RWPE2 (cell line): ENCODE data around the gene RHO.
"Not testable (repeated sequence)": the region's sequence is repeated elsewhere in the genome, so short reads cannot be mapped to it uniquely, and the experiment has no call there.

ENCODE experiments used
- ATAC-seq: fragments of 200-7000 bp; cut with Tn5 transposase; 3 replicates; pipeline ENCODE4 v1.9.1; 2021; ENCODE audit warnings: low read depth
- DNase-seq: peaks from one replicate; pipeline ENCODE4 v3.0.0-alpha.2; 2020; ENCODE audit warnings: low spot score
- H3K27ac ChIP-seq: fragments of 450-650 bp; 2 replicates; pipeline ENCODE4 v1.5.1; 2017; ENCODE audit warnings: mild to moderate bottlenecking; ENCODE audit not compliant: poor library complexity, severe bottlenecking
- H3K27me3 ChIP-seq: fragments of 250-450 bp; sonication (Bioruptor Pico); 2 replicates; pipeline ENCODE4 v1.5.1; 2021; ENCODE audit warnings: mild to moderate bottlenecking, moderate library complexity; ENCODE audit not compliant: insufficient read depth, poor library complexity, severe bottlenecking
- H3K36me3 ChIP-seq: fragments of 250-450 bp; sonication (Bioruptor Pico); 2 replicates; pipeline ENCODE4 v1.5.1; 2020; ENCODE audit warnings: low read depth, mild to moderate bottlenecking, moderate library complexity
- H3K4me1 ChIP-seq: fragments of 250-450 bp; sonication (Bioruptor Pico); 2 replicates; pipeline ENCODE4 v1.5.1; 2021; ENCODE audit warnings: mild to moderate bottlenecking, moderate library complexity; ENCODE audit not compliant: insufficient read depth, poor library complexity, severe bottlenecking
- H3K4me3 ChIP-seq: fragments of 250-450 bp; sonication (Bioruptor Pico); 2 replicates; pipeline ENCODE4 v1.5.1; 2021; ENCODE audit warnings: mild to moderate bottlenecking, moderate library complexity; ENCODE audit not compliant: severe bottlenecking
- H3K9me3 ChIP-seq: fragments of 250-450 bp; sonication (Bioruptor Pico); 2 replicates; pipeline ENCODE4 v1.5.1; 2021; ENCODE audit warnings: mild to moderate bottlenecking, moderate library complexity; ENCODE audit not compliant: severe bottlenecking
- TF ChIP-seq, protein P1 (sequence below): fragments of 450-650 bp; IDR thresholded peaks from one replicate; pipeline ENCODE4 v1.5.1; 2017; ENCODE audit warnings: mild to moderate bottlenecking, moderate library complexity; ENCODE audit not compliant: poor library complexity, severe bottlenecking

Gene RHO

GRCh38 chr3:129543156-129543790 lies 14.8 kb downstream of the RHO start, which contains the start of gene H1-8:
Gene H1-8 (plus strand): TSS chr3:129543175. CDS start chr3:129543219, 44 bp downstream.
- ATAC-seq, result no peak
- no peak for DNase-seq
- Histone ChIP-seq H3K4me1 (no peaks in the 10 kb centered on the region), H3K27me3 (no peaks in the 10 kb centered on the region), H3K27ac (no peak within 1 kb of the TSS), H3K36me3 (no peaks in the 10 kb centered on the region), H3K4me3 (no peak within 1 kb of the TSS), H3K9me3 (no peaks in the 10 kb centered on the region)
- TF ChIP-seq, protein P1, sequence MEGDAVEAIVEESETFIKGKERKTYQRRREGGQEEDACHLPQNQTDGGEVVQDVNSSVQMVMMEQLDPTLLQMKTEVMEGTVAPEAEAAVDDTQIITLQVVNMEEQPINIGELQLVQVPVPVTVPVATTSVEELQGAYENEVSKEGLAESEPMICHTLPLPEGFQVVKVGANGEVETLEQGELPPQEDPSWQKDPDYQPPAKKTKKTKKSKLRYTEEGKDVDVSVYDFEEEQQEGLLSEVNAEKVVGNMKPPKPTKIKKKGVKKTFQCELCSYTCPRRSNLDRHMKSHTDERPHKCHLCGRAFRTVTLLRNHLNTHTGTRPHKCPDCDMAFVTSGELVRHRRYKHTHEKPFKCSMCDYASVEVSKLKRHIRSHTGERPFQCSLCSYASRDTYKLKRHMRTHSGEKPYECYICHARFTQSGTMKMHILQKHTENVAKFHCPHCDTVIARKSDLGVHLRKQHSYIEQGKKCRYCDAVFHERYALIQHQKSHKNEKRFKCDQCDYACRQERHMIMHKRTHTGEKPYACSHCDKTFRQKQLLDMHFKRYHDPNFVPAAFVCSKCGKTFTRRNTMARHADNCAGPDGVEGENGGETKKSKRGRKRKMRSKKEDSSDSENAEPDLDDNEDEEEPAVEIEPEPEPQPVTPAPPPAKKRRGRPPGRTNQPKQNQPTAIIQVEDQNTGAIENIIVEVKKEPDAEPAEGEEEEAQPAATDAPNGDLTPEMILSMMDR, result no peak

GRCh38 chr3:129543999-129544398 lies 15.6 kb downstream of the RHO start:
- no peak for ATAC-seq
- TF ChIP-seq, protein P1, result no peak
- H3K4me3 ChIP-seq, result no peak overlapping the region

DNA sequence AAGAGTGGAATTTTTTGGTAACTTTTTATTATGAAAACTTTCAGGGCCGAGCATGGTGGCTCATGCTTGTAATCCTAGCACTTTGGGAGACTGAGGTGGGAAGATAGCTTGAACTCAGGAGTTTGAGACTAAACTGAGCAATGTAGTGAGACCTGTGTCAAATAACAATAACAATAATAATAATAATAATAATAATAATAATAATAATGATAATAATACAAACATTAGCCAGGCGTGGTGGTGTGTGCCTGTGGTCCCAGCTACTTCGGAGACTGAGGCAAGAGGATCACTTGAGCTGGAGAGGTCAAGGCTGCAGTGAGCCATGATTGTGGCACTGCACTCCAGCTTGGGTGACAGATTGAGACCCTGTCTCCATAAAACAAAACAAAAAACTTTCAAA lies 17.5 kb downstream of the RHO start:
- not testable (repeated sequence) for ATAC-seq, DNase-seq, H3K4me3 ChIP-seq, H3K27me3 ChIP-seq, H3K4me1 ChIP-seq, H3K27ac ChIP-seq, H3K9me3 ChIP-seq, H3K36me3 ChIP-seq

More at GRCh38 chr3:129543999-129544398, 15.6 kb downstream of the RHO start:
- no peaks in the 10 kb centered on the region for H3K9me3 ChIP-seq
- H3K27ac ChIP-seq, result no peak overlapping the region
- DNase-seq, result no peak
- no peaks in the 10 kb centered on the region for H3K27me3 ChIP-seq
- no peaks in the 10 kb centered on the region for H3K36me3 ChIP-seq
- no peaks in the 10 kb centered on the region for H3K4me1 ChIP-seq

GRCh38 chr3:129547241-129547640 lies 18.8 kb downstream of the RHO start:
- no peak overlapping the region for H3K4me3 ChIP-seq
- DNase-seq (no peak), ATAC-seq (no peak)
- TF ChIP-seq, protein P1, result no peak
- no peaks in the 10 kb centered on the region for H3K27me3 ChIP-seq
- H3K36me3 ChIP-seq, result no peaks in the 10 kb centered on the region
- H3K9me3 ChIP-seq, result no peaks in the 10 kb centered on the region
- H3K4me1 ChIP-seq, result no peaks in the 10 kb centered on the region
- H3K27ac ChIP-seq, result no peak overlapping the region

DNA sequence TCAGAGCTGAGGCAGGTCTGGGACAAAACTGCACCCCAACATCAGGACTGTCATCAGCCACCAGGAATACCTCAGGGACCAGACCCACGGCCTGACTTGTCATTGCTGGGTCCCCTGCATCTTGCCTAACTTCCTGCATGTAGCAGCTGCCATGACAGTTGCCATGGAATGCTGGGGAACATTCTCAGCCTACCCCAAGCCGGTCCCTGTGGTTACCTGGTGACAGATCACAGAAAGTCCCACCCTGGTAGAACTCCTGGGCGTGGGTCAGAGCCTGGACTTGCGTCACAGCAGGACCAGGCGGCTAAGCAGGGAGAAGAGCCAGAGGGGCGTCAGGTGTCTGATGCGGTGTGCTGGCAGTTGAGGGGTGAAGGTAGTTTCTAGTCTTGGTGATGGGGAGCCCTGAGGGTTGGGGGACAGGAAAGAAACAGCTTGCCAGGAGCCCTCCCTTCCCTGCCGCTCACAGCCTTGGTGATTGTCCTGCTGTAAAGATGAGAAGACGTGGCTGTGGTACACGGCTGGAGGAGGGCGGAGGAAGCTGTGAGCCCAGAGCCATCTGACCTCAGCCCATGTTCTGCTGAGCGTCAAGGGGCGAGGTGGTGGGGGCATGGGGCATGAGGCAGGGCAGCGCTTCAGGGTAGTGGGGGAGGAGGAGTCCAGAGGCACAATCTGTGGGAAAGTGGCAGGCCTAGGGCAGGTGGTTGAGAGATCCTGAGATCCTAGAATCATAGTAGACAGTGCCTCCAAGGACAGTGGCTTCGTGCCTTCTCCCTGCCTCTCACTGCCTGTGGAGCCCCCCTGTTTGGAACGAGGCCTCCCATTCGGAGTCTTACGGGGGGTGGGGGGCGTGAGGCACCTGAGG lies 19.9 kb downstream of the RHO start:
- H3K36me3 ChIP-seq, result no peaks in the 10 kb centered on the region
- no peak for ATAC-seq

More for the DNA sequence above, 19.9 kb downstream of the RHO start:
- no peak overlapping the region for H3K4me3 ChIP-seq
- H3K4me1 ChIP-seq, result no peaks in the 10 kb centered on the region
- no peaks in the 10 kb centered on the region for H3K9me3 ChIP-seq
- DNase-seq, result no peak
- no peaks in the 10 kb centered on the region for H3K27me3 ChIP-seq
- H3K27ac ChIP-seq, result no peak overlapping the region
- TF ChIP-seq, protein P1, result no peak
